Gastroesophageal sphincter (tissue), 4 donors: ENCODE data around the gene LONRF2. TPM values are rescaled to one million over a fixed set of nuclear protein-coding genes. Genes with fewer than 3 reads are reported as not detected.
A peak's percentile ranks its signal among the peaks of the same experiment; 100 is the strongest.

Experiments
- ATAC-seq: fragments of 150-250 bp; one replicate; pipeline ENCODE4 v1.9.1; 2016; ENCODE audit warnings: mild to moderate bottlenecking, moderate library complexity
- H3K27ac ChIP-seq, 4 donors: fragments of 200-600 bp; sonication (generic) in 3 of 4; 1 replicate in 3 of 4; 2 replicates in 1 of 4; pipeline ENCODE4 v1.5.1; 2016 to 2019
- H3K27me3 ChIP-seq: fragments of 200-600 bp; sonication (generic); one replicate; pipeline ENCODE4 v1.5.1; 2019
- H3K36me3 ChIP-seq, 2 donors: fragments of 200-600 bp; sonication (generic); one replicate each; pipeline ENCODE4 v1.5.1; 2019; ENCODE audit warnings: control low read depth in 1 of 2
- H3K4me1 ChIP-seq, 3 donors: fragments of 200-600 bp; sonication (generic); 1 replicate in 2 of 3; 2 replicates in 1 of 3; pipeline ENCODE4 v1.5.1; 2016 to 2019; ENCODE audit warnings: control low read depth in 2 of 3
- H3K4me3 ChIP-seq, 2 donors: fragments of 200-600 bp; sonication (generic); one replicate each; pipeline ENCODE4 v1.5.1; 2019; ENCODE audit warnings: mild to moderate bottlenecking in 1 of 2, moderate library complexity in 1 of 2
- H3K9me3 ChIP-seq, 3 donors: fragments of 200-600 bp; sonication (generic); one replicate each; pipeline ENCODE4 v1.5.1; 2017 to 2019; ENCODE audit warnings: control low read depth in 2 of 3
- EP300 ChIP-seq: sonication (generic); formaldehyde crosslinking; IDR thresholded peaks from one replicate; pipeline ENCODE4 v1.6.1; 2017; ENCODE audit warnings: antibody characterized with exemption, mild to moderate bottlenecking
- POLR2A ChIP-seq, 2 donors: fragments of 450-650 bp; IDR thresholded peaks; one replicate each; pipeline ENCODE4 v1.6.1; 2017; ENCODE audit warnings: antibody characterized with exemption in 2 of 2, mild to moderate bottlenecking in 2 of 2, moderate library complexity in 1 of 2
- POLR2AphosphoS5 ChIP-seq: sonication (generic); formaldehyde crosslinking; IDR thresholded peaks from one replicate; pipeline ENCODE4 v1.6.1; 2017; ENCODE audit warnings: antibody characterized with exemption
- WGBS, 2 donors: methylation state at CpG; one replicate each; pipeline ENCODE4 v1.1.5; 2018; ENCODE audit warnings: low coverage in 1 of 2; 5-methylcytosine and 5-hydroxymethylcytosine counted together
- total RNA-seq, 4 donors: library from RNA; depleted of rRNA; stranded (reverse); fragments of >200 nt; gene quantifications; one replicate each; pipeline ENCODE4 v1.1.0, GENCODE V29; 2016
- TF ChIP-seq, protein P1 (sequence below), 4 experiments: fragments of 200-600 bp in 2 of 4; fragments of 450-650 bp in 2 of 4; sonication (generic) in 1 of 4; IDR thresholded peaks; one replicate each; pipeline ENCODE4 v1.5.1; 2017 to 2019; ENCODE audit warnings: antibody characterized with exemption in 4 of 4, mild to moderate bottlenecking in 2 of 4, moderate library complexity in 2 of 4

The LONRF2 gene
- total RNA-seq, 4 donors from 2014 or later: 23.8 to 74.6 (median 51.0) TPM

DNA sequence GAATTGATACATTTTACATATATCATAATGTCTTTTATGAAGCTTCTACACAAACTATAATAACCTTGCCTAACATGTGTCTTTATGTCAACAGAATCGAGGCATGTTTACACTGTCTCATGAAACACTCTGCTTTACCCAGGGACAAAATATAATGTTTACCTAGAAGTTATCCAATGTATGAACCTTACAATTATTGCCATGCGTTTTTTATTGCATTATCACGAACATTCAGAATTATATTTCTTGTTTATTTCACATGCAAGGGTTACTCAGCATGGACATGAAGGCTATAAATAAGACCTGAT is 19.8 kb downstream of the LONRF2 start:
- H3K36me3 ChIP-seq: peaks cover 4 to 74% of the 10 kb centered on the region in 2 donors
- 60 to 69% methylated on average over 3 of the region's 3 CpGs for WGBS, 2 donors
- no peak overlapping the region for H3K4me3 ChIP-seq
- no peak overlapping the region for H3K27ac ChIP-seq
- no peaks in the 10 kb centered on the region for H3K9me3 ChIP-seq
- no peak for ATAC-seq
- TF ChIP-seq POLR2AphosphoS5 (no peak), EP300 (no peak), POLR2A (IDR thresholded peaks at IDR 0.05) (no peak)
- TF ChIP-seq, protein P1, sequence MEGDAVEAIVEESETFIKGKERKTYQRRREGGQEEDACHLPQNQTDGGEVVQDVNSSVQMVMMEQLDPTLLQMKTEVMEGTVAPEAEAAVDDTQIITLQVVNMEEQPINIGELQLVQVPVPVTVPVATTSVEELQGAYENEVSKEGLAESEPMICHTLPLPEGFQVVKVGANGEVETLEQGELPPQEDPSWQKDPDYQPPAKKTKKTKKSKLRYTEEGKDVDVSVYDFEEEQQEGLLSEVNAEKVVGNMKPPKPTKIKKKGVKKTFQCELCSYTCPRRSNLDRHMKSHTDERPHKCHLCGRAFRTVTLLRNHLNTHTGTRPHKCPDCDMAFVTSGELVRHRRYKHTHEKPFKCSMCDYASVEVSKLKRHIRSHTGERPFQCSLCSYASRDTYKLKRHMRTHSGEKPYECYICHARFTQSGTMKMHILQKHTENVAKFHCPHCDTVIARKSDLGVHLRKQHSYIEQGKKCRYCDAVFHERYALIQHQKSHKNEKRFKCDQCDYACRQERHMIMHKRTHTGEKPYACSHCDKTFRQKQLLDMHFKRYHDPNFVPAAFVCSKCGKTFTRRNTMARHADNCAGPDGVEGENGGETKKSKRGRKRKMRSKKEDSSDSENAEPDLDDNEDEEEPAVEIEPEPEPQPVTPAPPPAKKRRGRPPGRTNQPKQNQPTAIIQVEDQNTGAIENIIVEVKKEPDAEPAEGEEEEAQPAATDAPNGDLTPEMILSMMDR (IDR thresholded peaks at IDR 0.05): no peak
- no peaks in the 10 kb centered on the region for H3K27me3 ChIP-seq
- H3K4me1 ChIP-seq: peaks cover 0 to 12% (median 8%) of the 10 kb centered on the region in 3 donors

GRCh38 chr2:100301881-100302584 is 20.3 kb downstream of the LONRF2 start:
- ATAC-seq: no peak
- Histone ChIP-seq H3K4me3 (no peak overlapping the region), H3K27ac (no peak overlapping the region), H3K9me3 (no peaks in the 10 kb centered on the region), H3K4me1 (peaks cover 0 to 12% (median 8%) of the 10 kb centered on the region in 3 donors), H3K36me3 (peaks cover 4 to 74% of the 10 kb centered on the region in 2 donors), H3K27me3 (no peaks in the 10 kb centered on the region)
- no peak for TF ChIP-seq EP300
- no peak for TF ChIP-seq POLR2A (IDR thresholded peaks at IDR 0.05)
- TF ChIP-seq, protein P1 (IDR thresholded peaks at IDR 0.05): no peak
- no peak for TF ChIP-seq POLR2AphosphoS5
- WGBS, 2 donors: 79 to 89% methylated on average over 7 of the region's 7 CpGs

- 76 to 86% methylated on average over 3 to 5 of the region's 5 CpGs for WGBS, 2 donors
- H3K4me3 ChIP-seq: no peak overlapping the region
- ATAC-seq: no peak
- peaks cover 4 to 84% of the 10 kb centered on the region in 2 donors for H3K36me3 ChIP-seq
- no peaks in the 10 kb centered on the region for H3K27me3 ChIP-seq
- no peaks in the 10 kb centered on the region for H3K4me1 ChIP-seq
- H3K27ac ChIP-seq: no peak overlapping the region
- TF ChIP-seq, protein P1 (IDR thresholded peaks at IDR 0.05): no peak
- TF ChIP-seq POLR2AphosphoS5 (no peak), POLR2A (IDR thresholded peaks at IDR 0.05) (no peak), EP300 (no peak)
- no peaks in the 10 kb centered on the region for H3K9me3 ChIP-seq
Observed at GRCh38 chr2:100299548-100299947, 22.8 kb downstream of the LONRF2 start.

DNA sequence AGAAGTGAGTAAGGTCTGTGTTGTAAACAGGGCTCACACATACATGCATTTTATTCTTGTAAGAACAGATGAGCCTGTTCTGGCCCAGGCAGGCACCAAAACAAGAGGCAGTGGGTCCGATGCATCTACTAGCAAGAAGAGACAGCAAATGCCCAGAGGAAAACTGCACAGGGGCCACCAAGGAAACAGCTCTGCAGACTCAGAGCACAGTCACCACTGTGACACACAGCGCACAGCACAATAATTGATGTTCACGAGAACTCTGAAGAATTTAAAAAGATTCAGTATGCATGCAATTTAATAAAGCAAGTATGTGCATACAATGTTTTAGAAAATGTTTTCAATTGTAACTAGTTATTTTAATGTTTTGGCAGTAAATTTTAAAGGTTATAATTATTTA is 24.8 kb downstream of the LONRF2 start:
- peaks cover 0 to 7% (median 0%) of the 10 kb centered on the region in 3 donors for H3K4me1 ChIP-seq
- H3K27ac ChIP-seq: no peak overlapping the region
- peaks cover 4 to 95% of the 10 kb centered on the region in 2 donors for H3K36me3 ChIP-seq
- TF ChIP-seq EP300: no peak
- TF ChIP-seq, protein P1 (IDR thresholded peaks at IDR 0.05): no peak
- TF ChIP-seq POLR2AphosphoS5: no peak
- no peak for TF ChIP-seq POLR2A (IDR thresholded peaks at IDR 0.05)
- no peak for ATAC-seq
- H3K4me3 ChIP-seq: no peak overlapping the region
- no peaks in the 10 kb centered on the region for H3K27me3 ChIP-seq
- 87 to 93% methylated on average over 2 to 3 of the region's 3 CpGs for WGBS, 2 donors
- H3K9me3 ChIP-seq: no peaks in the 10 kb centered on the region

DNA sequence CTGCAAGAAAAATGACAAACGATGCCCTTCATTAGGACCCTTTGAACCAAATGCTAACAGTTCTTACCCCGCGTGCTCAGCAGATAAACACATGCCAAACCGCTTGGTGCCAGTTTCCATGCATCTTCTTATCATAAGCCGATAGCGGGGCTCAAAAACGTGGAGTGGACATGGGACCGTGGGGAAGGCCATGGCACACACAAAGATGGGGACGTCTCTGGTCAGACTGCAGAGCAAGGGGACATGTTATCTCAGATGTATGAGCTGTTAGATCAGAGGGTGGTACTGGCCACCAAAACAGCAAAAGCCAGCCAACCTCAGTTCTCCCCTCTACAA is 28.2 kb downstream of the LONRF2 start:
- Histone ChIP-seq H3K36me3 (peaks cover 2 to 78% of the 10 kb centered on the region in 2 donors), H3K27me3 (no peaks in the 10 kb centered on the region), H3K9me3 (no peaks in the 10 kb centered on the region), H3K4me1 (peaks cover 8 to 30% (median 8%) of the 10 kb centered on the region in 3 donors), H3K4me3 (no peak overlapping the region), H3K27ac (peak overlapping the region in 2 of 4 donors; percentile 79 to 80)
- 64 to 71% methylated on average over 5 of the region's 9 CpGs for WGBS, 2 donors
- TF ChIP-seq POLR2A (IDR thresholded peaks at IDR 0.05) (no peak), POLR2AphosphoS5 (no peak), EP300 (no peak)
- TF ChIP-seq, protein P1 (IDR thresholded peaks at IDR 0.05): no peak
- no peak for ATAC-seq
